Measurements from ENCODE around the gene SPOCD1. TPM values are rescaled to one million over a fixed set of nuclear protein-coding genes. Genes with fewer than 3 reads are reported as not detected.
A peak's percentile ranks its signal among the peaks of the same experiment; 100 is the strongest.

SPOCD1 gene
- total RNA-seq, 2 donors from 2014 or later, result 0.43 TPM; not detected in 1

GRCh38 chr1:31788138-31788824 is 27.5 kb downstream of the SPOCD1 start:
- TF ChIP-seq CTCF (IDR thresholded peaks at IDR 0.05), result no peak
- H3K36me3 ChIP-seq, result no peaks in the 10 kb centered on the region
- no peaks in the 10 kb centered on the region for H3K9me3 ChIP-seq
- H3K27me3 ChIP-seq, result no peaks in the 10 kb centered on the region
- H3K4me1 ChIP-seq, result peaks cover 0 to 15% of the 10 kb centered on the region in 2 donors
- peak overlapping the region; percentile 52 to 67 for H3K4me3 ChIP-seq
- H3K27ac ChIP-seq, result peak overlapping the region; percentile 74 to 81
- peak; percentile 95 for DNase-seq (ENCODE audit: low spot score)

GRCh38 chr1:31787786-31788137 is 28.1 kb downstream of the SPOCD1 start:
- no peak for TF ChIP-seq CTCF (IDR thresholded peaks at IDR 0.05)
- Histone ChIP-seq H3K4me3 (peak overlapping the region in 1 of 2 donors; percentile 67), H3K4me1 (peaks cover 0 to 18% of the 10 kb centered on the region in 2 donors), H3K27ac (peak overlapping the region in 1 of 2 donors; percentile 11), H3K36me3 (no peaks in the 10 kb centered on the region), H3K9me3 (no peaks in the 10 kb centered on the region), H3K27me3 (no peaks in the 10 kb centered on the region)
- no peak for DNase-seq (ENCODE audit: low spot score)

- no peaks in the 10 kb centered on the region for H3K27me3 ChIP-seq
- H3K4me3 ChIP-seq, result no peak overlapping the region
- TF ChIP-seq CTCF (IDR thresholded peaks at IDR 0.05), result no peak
- H3K36me3 ChIP-seq, result no peaks in the 10 kb centered on the region
- H3K4me1 ChIP-seq, result peaks cover 0 to 23% of the 10 kb centered on the region in 2 donors
- no peak overlapping the region for H3K27ac ChIP-seq
- no peaks in the 10 kb centered on the region for H3K9me3 ChIP-seq
- no peak for DNase-seq (ENCODE audit: low spot score)
Observed at GRCh38 chr1:31787261-31787660, 28.6 kb downstream of the SPOCD1 start.

- no peak for TF ChIP-seq CTCF (IDR thresholded peaks at IDR 0.05)
- Histone ChIP-seq H3K4me3 (no peak overlapping the region), H3K4me1 (peaks cover 0 to 30% of the 10 kb centered on the region in 2 donors), H3K27me3 (no peaks in the 10 kb centered on the region), H3K9me3 (no peaks in the 10 kb centered on the region), H3K27ac (no peak overlapping the region), H3K36me3 (no peaks in the 10 kb centered on the region)
- DNase-seq (ENCODE audit: low spot score), result no peak
Observed at GRCh38 chr1:31786366-31787060, 29.3 kb downstream of the SPOCD1 start.

GRCh38 chr1:31785947-31786290 is 29.9 kb downstream of the SPOCD1 start:
- Histone ChIP-seq H3K27ac (no peak overlapping the region), H3K9me3 (no peaks in the 10 kb centered on the region), H3K27me3 (no peaks in the 10 kb centered on the region), H3K4me3 (no peak overlapping the region), H3K4me1 (peaks cover 0 to 35% of the 10 kb centered on the region in 2 donors), H3K36me3 (no peaks in the 10 kb centered on the region)
- DNase-seq (ENCODE audit: low spot score), result no peak
- TF ChIP-seq CTCF (IDR thresholded peaks at IDR 0.05), result no peak

All from right atrium auricular region (tissue), 2 donors.